HuH-7.5 (cell line): ENCODE data around the gene AFM.

Experiments
- DNase-seq: peaks from one replicate; pipeline ENCODE4 v3.0.0; 2011; ENCODE audit warnings: low spot score

Gene AFM

GRCh38 chr4:73450398-73451004 lies 31.0 kb upstream of the AFM start:
- no peak for DNase-seq

DNA sequence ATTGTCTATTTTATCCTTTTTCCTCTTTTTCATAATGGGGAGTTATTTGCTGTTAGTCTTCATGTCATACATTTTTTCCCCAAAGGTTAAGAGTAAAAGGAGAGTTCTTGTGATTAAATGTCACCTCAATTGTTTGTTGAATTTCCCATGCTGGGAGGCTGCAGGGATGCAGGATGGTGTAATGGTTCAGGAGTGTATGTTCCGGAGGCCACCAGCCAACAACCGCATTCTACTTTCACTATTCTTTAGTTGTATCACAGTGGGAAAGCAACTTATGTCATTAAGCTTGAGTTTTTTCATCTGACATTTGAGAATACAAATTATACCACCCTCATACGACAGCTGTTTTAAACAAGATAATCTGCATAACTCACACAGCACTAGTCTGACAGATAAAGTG lies 30.1 kb upstream of the AFM start:
- DNase-seq = no peak

GRCh38 chr4:73451981-73452747 lies 29.4 kb upstream of the AFM start:
- no peak for DNase-seq

- DNase-seq = no peak
Observed at GRCh38 chr4:73452953-73453700, 28.4 kb upstream of the AFM start.

DNA sequence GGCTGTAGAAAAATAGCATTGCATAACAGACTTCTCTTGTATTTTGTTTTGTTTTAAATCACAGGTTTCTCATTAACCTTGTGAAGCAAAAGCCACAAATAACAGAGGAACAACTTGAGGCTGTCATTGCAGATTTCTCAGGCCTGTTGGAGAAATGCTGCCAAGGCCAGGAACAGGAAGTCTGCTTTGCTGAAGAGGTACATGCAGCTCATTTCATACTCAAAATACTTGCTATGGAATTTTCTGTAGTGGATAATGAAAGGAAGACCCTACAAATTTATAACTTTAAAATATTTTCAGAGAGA lies 27.9 kb upstream of the AFM start:
- DNase-seq = no peak

DNA sequence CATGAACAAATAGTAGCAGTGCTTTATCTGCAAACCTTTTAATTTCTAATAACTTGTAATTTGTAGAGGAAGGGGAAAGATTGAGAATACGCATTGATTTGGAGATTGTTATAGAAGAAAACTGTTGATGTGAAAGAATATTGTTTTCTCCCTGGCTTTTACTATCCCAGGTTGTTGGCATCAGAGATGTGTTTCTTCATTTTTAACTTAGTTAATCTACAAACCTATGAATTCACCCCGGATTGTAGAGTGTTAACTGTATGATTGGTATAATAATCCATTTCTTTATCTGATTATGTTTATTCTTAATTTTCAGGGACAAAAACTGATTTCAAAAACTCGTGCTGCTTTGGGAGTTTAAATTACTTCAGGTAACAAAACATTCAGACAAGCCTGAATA lies 26.6 kb upstream of the AFM start:
- no peak for DNase-seq

DNA sequence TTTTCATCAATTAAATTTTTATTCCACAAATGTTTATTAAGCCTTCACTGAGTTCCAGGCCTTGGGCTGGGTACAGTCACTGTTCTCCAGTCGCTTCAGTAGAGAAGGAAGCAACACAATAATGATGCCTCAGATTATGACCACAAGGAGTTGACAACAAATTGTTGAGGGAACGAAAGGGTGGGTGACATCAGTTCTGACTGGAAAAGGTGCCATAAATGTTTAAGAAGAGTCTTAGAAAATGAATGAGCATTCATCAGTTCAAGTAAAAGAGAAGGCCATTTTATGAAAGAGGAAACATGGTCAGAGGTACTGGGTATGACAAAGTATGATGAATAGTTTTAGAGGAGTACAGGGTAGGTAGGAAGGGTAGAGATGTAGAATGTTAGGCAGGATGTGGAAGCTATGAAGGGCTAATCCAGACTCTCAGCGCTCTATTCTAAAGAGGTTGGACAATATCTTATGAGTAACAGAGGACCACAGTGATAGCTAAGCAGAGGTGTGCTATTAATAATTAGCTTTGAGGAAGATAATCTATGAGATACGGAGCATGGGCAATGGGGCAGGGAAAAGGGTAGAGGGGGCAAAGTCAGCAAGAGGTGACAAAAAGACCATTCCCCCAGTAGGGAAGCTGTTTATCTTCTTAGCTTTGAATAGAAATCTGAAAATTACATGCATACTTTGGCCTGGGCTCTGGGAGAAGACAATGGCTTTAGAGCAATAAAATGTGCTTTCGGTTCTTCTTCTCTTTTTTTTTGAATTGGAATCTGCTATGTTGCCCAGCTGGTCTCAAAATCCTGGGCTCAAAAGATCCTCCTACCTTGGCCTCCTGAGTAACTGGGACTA lies 25.1 kb upstream of the AFM start:
- DNase-seq = no peak

DNA sequence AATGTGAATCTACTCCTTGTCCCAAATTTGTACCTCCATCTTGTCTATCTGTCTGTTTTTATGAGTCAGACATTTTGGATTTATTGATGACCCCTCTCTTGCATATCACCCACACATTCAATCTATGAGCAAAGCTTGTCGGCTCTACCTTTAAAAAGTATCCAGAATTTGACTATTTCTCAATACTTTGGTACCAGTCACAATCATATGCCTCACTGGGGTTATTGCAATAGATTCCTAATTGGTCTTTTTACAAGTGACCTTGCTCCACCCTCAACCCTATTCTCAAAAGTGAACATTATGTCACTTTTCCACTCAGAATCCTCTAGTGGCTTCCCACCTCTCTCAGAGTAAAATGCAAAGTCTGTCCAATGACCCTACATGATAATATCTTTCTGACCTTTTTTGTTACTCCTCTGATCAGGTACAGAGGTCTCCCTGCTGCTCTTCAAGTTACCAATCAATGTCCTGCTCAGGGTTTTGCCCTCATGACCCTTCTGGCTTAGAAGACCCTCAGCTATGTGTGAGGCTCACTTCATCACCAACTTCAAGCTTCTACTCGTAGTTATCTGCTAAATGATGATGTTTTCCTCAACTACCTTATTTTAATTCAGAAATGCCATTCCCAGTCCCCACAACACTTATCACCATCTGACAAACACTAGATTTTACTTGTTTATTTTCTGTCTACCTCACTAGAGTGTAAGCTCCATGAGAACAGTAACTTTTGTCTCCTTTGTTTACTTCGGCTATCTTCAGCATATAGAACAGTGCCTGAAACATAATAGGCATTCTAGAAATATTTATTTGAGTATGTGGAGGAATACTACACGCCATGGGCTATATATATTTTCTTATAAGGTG lies 23.1 kb upstream of the AFM start:
- DNase-seq = no peak

- no peak for DNase-seq
Observed at GRCh38 chr4:73459048-73459421, 22.5 kb upstream of the AFM start.

DNA sequence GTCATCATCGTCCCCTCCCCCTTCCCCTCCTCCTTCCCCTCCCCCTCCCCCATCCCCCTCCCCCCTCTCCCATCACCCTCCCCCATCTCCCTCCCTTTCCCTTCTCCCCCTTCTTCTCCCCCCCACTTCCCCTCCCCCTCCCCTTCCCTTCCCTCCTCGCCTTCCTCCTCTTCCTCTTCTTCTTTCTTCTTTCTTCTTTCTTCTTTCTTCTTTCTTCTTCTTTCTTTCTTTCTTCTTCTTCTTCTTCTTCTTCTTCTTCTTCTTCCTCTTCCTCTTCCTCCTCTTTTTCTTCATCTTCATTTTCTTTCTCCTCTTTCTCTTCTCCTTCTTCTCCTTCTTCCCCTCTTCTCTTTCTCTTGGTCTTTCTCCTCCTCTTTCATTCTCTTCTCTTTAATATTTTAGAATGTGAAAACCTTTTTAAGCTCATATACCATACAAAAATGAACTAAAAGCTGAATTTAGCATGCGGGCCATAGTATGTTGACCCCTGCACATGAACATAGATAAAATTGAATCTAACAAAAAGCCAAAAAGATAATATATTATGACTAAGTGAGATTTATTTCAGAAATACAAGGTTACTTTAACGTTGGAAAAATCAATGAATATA lies 20.5 kb upstream of the AFM start:
- DNase-seq = no peak

DNA sequence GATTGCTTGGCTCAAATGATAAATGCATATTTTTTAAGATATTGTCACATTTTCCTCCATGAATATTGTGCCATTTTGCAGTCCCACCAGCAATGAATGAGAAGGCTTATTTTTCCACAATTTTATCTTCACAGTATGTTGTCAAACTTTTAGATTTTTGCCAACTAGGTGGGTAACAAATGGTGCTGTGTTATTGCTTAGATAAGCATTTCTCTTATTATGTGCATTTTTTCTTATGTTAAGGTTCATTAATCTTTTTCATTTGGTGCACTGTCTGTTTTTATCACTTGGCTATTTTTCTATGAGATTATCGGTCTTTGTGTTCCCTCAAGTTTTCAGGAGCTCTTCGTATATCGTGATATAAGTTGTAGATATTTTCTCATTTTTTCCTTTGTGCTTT lies 13.4 kb upstream of the AFM start:
- no peak for DNase-seq

DNA sequence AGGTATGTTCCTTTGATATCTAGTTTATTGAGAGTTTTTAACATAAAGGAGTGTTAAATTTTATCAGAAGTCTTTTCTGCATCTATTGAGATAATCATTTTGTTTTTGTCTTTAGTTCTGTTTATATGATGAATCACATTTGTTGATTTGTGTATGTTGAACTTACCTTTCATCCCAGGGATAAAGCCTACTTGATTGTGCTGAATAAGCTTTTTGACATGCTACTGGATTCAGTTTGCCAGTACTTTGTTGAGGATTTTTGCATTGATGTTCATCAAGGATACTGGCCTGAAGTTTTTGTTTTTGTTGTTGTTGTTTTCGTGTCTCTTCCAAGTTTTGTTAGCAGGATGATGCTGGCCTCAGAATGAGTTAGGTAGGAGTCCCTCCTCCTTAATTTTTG lies 10.8 kb upstream of the AFM start:
- DNase-seq = no peak

DNA sequence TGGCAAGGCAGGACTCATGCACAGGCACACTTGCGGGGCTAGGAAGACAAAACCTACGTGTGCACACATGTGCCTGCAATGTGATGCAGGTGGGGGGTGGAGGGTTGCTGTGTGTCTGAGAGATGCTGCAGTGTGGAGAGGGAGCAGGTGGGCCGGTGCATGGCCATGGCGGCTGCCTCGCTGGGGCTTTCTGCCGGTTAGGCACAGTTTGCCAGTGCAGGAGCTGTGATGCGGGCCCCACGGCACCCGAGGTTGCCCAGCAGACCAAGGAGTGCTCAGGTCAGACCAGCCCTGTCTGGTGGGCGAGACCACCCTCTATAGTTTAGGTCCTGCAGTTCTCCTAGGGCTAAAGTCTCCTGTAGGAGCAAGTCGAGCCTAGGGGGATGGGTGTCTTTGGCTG lies 4.4 kb upstream of the AFM start:
- DNase-seq = no peak

- DNase-seq = no peak
Observed at GRCh38 chr4:73479323-73479722, 2.2 kb upstream of the AFM start.

DNA sequence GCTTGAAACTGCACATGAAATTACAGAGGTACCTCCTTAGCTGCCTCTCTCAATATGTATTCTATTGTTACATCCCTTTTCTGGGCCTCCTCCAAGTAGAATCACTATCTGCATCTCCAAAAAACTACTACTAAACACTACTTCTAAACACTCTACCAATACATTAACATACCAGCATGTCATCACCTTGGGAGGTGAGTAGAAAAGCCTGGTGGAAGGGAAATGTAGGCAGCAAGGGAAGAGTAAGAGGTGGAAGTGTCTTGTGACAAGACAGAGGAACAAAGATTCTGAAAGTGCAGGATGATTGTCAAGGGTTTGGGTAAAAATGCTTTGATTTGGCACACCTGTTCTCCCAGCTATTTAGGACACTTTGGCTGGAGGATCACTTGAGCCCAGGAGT lies 3.5 kb downstream of the AFM start:
- no peak for DNase-seq

DNA sequence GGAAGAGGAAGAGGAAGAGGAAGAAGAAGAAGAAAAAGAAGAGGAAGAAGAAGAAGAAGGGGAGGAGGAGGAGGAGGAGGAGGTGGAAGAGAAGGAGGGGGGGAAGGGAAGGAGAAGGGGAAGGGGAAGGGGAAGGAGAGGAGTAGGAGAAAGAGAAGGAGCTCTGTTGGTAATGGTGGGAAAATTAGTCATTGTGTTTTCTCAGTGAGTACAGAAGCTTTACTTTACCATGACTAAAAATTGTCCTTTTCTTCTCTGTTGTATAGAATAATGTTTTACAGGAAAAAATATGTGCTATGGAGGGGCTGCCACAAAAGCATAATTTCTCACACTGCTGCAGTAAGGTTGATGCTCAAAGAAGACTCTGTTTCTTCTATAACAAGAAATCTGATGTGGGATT lies 4.1 kb downstream of the AFM start:
- DNase-seq = no peak

DNA sequence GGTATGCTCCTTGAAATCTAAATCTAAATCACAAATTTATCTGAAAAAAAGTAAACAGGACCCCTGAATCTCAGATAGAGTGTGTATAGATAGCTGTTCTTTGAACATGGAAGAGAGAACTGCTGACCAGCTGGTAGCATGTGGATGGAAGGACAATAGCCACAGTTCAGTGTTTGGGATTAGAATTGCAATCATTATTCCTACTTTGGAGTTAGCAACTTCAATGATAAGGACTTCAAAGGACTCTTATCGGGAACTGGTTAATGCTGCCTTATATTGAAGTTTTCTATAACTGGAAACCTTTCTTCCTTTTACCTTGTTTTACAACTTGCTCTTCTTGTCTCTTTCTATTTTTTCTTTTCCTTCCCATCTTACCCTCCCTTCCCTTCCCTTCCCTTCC lies 5.0 kb downstream of the AFM start:
- DNase-seq = no peak

DNA sequence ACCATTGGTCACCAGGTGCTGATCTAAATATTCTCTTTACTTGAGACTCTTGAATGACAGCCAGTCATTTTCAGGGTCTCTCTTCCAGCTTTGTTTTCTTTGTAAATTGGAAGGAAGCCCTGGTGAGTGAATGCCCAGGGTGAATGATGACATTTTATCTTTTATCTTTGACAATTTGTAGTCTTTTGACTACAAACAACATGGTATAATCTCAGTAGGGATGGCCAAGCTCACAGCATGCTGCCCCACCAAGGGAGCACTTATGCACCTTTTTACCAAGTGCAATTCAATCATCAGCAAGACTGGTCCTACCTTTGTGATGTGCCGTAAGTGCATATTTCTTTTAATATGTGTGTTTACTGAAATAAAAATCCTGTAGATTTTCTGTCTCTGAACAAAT lies 5.7 kb downstream of the AFM start:
- no peak for DNase-seq

DNA sequence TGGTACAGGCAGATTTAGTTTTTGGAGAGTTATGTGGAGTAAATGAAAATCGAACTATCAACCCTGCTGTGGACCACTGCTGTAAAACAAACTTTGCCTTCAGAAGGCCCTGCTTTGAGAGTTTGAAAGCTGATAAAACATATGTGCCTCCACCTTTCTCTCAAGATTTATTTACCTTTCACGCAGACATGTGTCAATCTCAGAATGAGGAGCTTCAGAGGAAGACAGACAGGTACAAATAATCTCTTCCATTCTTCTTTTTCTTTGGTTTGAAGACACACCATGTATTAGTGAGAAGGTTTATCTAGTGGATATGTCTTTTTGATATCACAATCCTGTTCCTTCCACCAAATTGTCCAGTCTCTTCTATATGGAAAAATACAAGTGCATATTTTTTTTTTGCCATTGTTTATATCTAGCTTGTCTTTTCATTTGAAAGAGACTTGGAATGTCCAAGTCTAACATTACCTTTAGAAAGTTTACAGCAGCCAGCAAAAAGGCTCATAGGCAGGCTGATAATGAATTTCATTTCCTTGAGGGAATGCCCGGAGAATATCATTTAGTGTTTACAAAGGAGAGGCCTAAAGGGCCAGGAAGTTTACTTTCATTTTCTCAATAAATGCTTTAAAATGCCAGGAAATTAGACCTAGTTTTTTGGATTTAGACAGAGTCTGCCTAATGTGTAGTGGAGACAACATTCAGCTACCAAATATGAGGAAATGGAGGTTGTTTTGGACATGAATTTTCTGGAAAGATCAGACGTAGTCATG lies 18.6 kb downstream of the AFM start:
- DNase-seq = no peak

DNA sequence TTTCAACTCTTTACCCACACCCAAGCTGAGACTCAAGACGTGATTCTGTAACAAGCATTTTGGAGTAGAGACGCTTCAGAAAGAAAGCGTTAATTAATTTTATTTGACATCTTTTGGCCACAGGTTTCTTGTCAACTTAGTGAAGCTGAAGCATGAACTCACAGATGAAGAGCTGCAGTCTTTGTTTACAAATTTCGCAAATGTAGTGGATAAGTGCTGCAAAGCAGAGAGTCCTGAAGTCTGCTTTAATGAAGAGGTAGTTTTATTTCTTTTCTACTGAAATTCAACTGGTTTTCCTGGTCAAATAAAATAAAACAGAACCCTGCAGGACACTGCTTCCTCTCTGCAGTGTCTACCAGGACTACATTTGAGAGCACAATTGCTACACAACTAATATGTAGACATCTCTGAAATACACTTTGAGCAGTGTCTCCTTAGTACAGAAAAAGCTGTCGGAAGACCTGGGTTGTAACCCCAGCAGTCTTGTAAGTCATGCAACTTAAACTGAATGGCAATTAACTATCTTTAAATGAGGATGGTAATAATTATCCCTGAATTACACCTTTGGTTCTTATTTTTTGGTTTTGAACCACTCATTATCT lies 20.2 kb downstream of the AFM start:
- DNase-seq = no peak
